ENCODE measurements around the gene IBSP.

The IBSP gene, protein sequence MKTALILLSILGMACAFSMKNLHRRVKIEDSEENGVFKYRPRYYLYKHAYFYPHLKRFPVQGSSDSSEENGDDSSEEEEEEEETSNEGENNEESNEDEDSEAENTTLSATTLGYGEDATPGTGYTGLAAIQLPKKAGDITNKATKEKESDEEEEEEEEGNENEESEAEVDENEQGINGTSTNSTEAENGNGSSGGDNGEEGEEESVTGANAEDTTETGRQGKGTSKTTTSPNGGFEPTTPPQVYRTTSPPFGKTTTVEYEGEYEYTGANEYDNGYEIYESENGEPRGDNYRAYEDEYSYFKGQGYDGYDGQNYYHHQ

DNA sequence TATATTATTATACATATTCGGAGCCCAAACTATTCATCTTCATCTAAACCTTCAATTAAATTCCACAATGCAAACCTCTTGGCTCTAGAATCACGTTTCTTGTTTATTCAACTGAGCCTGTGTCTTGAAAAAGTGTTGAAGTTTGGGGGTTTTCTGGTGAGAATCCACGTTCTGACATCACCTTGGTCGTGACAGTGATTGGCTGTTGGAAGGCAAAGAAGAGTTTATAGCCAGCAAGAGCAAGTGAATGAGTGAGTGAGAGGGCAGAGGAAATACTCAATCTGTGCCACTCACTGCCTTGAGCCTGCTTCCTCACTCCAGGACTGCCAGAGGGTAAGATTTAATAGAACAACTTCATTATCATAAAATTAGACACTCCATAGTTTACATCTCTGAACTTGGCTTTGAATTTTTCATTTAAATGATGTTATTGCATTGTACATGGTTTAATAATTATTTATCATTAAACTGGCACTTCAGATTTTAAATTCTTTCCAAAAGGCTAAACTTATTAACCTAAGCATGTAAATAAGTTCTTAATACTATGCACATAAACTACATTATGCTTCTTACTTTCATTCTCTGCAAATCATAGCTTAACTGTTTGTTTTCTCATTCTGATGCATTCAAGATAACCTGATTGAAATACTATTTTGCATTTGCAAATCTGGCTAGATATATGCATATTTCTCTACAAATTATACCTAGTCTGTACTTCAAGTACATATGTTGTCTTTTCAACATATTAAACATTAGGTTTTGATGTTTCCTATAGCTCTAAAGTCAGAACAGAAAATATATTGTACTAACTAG is at the start of gene IBSP:
IBSP (plus strand) TSS at position 254 of the 813 bp plus-strand sequence. CDS start 2,808 bp downstream, outside the sequence.
- no peak for DNase-seq (ENCODE audit: low read depth in 2 of 2)

DNA sequence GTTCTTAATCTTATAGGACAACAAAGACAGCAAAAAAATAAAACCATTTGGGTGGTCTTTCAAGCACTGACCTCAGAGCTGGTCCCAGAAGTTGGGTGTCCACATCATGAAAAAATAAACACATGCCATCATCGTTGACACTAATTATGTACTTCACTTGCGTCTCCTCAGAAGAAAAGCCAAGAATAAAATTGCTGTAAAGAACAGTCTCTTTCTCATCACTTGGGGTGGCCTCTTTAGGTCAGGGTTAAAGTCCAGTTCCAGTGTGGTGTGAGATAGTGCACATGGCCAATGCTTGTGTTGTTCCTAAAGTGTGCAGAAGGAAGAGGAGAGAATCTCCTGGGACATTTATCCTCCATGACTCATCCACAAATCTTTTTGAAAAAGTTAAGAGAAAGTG is 49.5 kb upstream of the IBSP start:
- DNase-seq (ENCODE audit: low read depth in 2 of 2) = no peak

DNA sequence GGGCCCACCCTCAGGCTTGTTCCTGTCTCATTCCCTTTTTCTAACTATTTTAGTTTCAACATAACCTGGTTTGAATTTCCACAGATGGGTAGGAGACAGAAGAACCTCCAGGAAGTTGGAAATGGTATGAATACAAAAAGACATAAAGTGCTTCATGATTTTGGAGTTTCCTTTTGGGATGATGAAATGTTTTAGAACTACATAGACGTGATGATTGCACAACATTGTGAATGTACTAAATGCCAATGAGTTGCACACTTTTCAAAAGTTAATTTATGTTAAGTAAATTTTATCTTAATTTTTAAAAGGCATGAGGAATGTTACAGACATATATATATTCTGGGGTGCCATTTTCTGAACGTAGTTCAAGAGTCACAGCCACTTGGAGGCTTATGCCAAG is 41.1 kb upstream of the IBSP start:
- DNase-seq (ENCODE audit: low read depth in 2 of 2) = no peak

DNA sequence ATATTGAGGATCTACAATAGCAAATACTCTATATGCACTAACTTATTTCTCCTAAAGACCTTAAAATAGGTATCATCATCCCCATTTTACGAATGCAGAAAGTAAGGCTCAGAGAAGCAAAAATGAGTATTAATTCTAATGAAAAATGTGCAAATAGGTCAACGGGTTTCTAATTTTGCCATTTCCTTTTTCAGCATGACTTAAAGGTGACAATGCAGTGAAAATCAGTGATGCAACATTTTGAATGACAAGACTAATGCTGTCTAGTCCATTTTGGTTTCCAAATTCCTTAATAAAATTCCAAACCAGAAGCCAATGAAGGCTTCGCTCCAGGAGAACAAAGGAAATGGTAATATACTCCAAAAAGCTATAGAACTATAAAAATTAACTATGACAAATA is 37.0 kb upstream of the IBSP start:
- no peak for DNase-seq (ENCODE audit: low read depth in 2 of 2)

DNA sequence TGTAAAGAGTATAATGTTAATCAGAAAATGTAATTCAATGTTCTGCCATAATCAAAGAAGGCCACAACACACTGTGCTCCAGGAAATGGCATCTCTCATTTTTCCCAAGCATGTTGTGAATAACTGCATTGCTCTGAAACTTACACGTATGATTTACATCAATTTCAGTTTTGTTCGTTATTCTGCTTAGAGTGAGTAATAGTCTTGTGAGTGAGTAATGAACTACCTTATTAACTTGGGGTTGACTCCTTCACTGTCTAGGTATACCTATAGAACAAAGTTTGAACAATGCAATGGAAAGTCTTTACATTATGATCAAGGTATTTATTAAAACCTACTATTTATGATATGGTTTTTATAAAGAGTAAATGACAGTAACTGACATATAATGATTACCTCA is 17.8 kb upstream of the IBSP start:
- no peak for DNase-seq (ENCODE audit: low read depth in 2 of 2)

DNA sequence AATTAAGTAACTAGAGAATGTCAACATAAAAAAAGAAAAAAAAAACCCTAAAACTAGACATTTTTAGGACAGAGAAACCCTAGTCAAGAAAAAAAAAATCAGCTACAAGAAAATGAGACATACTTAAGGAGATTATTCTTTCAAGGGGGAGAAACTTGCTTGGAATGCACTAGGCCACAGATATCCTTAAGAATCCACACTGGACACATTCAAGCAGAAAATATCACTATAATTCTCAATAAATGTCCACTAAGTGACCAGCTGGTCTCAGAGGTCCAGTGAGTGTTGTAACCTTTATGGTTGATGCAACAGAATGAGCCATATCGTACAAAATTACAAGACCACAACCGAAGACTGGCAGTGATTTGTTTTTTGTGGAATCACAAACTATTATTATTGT is 15.6 kb upstream of the IBSP start:
- no peak for DNase-seq (ENCODE audit: low read depth in 2 of 2)

DNA sequence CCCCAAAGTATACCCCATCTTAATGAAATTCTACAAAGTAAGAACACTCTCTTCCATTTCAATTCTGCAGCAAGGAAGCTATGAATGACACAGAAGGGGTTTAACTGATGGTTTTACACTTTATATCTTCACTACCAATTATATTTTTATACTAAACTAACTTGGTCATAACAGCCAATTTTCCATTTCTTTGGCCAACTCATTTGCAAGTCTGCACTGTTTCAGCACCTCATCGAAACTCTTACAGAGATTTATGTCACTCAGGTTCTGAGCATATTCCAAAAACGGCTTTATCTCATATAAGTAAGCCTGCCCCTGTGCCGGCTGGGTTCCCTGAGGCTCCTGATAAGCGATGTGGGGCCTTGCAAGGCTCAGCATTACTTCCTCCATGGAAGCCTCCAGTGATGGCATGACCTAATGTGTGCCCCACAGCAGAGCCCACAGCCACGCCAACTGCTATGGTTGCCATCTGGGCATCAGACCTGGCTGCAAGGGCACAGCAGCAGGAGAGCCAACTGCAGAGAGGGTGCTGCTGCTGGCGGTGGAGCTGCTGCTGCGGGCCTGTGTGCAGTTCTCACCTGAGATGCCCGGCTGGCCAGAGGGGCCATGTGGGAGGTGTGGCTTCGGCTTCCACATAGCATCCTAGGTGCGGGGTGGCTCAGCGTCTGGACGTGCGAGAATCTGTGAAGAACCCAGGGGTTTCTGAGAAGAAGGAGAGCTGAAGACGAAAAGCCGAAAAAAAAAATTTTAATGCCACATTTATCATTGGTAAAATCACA is 13.4 kb upstream of the IBSP start:
- no peak for DNase-seq (ENCODE audit: low read depth in 2 of 2)

DNA sequence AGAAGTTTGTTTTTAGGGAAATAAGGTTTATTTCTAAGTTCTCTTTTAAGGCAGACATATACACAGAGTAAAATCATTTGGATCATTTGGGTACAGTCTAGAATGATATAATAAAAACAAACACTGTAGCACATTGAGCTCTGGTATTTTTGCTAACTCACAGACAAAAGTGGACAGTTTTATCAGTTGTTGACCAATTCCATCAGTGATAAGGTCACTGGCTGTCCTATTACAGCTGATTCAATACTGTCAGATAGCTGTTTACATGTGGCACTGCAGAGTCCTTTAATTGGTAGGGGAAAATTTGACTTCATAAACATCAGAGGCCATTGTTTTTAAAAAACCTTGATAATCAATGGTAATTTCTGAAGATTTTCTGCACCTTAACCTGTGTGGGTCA is 3.5 kb downstream of the IBSP start:
- DNase-seq (ENCODE audit: low read depth in 2 of 2) = no peak

DNA sequence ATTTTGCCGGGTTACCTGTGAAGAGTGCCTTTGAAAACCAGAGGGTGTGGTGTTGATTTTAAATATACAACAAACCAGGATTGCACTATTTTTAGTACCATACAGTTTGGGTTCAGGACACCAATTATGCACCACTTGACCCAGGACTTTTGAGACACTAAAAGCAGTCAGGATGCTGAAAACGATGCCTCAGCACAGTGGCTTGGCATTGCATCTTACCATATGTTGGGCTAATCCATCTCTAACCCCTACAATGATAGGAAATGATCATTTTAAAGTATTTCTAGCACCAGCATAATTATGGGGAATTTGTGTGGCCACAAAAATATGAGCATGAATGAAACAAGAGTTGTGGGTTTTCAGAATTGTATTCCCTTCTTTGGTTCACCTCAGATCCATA is 4.1 kb downstream of the IBSP start:
- DNase-seq (ENCODE audit: low read depth in 2 of 2) = no peak

DNA sequence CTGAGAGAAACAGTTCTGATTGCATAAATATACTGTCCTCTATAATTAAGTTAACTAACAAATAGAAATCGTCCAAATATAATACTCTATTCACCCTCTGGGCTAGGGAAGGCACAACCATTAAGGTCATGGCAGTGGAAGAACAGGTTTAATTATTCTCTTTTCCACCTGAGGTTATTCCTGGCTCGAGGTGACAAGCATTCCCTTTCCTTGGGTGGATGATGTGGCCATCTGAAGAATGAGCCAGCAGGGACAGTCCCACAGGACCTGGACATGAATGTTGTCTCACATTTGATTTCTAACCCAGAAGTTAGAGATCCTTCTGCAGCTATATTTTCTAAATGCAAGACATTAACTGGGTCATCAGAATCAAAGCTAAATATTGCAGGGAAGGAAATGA is 5.5 kb downstream of the IBSP start:
- DNase-seq (ENCODE audit: low read depth in 2 of 2) = no peak

DNA sequence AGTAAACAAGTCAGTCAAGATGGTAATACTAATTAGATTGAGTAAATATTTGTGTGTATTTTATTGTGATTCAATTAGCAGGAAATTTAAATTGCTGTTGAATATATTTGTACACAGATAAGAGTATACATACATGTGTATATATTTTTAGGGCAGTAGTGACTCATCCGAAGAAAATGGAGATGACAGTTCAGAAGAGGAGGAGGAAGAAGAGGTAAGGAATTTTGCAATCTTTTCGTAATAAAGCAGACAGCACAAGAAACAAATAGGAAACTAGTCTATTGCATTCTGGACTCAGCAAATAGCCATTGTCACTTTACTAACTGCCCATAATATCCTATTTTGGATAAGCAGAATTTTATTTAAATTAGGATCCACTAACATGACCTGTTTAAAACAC is 6.6 kb downstream of the IBSP start:
- no peak for DNase-seq (ENCODE audit: low read depth in 2 of 2)

DNA sequence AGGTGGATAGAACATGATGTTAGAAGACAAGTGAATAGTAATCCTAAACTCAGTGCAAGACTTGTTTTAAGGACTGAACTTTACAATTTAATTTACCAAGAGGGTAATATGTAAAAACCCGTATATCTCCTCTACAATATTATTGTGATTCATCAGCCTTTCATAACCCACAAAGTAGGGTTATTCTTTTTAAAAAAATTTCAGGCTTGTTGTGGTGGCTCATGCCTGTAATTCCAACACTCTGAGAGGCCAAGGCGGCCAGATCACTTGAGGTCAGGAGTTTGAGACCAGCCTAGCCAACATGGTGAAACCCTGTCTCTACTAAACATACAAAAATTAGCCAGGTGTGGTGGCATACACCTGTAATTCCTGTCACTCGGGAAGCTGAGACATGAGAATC is 7.2 kb downstream of the IBSP start:
- DNase-seq (ENCODE audit: low read depth in 2 of 2) = no peak

DNA sequence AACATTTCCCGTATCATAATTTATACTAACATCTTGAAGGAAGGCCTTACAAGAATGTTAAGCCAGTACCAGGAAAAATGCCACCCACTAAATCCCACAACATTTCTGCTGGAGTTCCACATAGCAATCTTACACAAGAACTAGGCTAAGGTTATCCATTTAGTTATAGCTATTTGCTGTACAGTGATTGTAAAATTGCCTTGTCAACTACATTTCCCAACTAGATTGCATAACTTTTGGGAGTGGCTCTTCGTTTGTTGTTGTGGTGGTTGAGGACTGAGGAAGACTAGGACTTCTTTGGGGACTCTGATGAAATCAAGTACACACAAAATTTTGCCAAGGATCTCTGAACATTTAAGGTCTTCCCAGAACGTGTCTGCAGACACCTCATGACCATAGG is 8.0 kb downstream of the IBSP start:
- no peak for DNase-seq (ENCODE audit: low read depth in 2 of 2)

DNA sequence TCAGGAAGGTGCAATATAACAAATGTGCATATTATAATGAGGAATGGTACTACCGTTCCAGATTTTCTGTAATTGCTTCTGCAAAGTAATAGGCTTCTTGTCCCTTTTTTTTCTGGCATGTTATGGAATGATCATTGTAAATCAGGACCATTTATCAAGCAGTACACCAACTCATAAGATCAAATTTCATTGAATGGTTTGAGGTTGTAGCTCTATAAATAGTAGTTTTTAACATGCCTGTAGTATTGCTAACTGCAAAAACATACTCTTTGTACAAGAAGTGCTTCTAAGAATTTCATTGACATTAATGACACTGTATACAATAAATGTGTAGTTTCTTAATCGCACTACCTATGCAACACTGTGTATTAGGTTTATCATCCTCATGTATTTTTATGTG is 12.6 kb downstream of the IBSP start:
- no peak for DNase-seq (ENCODE audit: low read depth in 2 of 2)

DNA sequence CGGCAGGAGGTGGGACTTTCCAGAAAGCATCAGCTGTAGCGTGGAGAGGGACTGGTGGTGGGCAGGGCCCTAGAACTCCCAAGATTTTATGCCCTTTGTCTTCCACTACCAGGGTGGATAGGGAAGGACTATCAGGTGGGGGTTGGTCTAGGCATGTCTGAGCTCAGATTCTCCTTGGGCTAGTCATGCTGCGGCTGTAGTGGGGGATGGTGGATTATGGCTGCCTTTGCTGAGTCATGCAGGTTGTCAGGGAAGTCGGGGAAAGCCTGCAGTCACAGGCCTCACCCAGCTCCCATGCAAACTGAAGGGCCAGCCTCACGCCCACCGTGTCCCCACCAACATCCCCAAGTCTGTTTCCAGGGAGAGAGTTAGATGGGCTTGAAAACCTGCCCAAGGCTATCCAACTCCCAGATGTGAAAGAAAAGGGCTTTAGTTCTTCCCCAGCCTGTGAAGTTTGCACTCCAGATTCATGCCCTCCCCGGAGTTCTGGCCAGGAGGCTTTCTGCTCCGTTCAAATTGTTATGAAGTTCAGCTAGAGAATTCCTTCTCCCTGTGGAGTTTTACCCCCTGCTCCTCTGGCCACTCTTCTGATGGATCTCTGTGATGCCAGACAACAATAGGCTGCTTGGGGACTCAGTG is 20.0 kb downstream of the IBSP start:
- no peak for DNase-seq (ENCODE audit: low read depth in 2 of 2)

DNA sequence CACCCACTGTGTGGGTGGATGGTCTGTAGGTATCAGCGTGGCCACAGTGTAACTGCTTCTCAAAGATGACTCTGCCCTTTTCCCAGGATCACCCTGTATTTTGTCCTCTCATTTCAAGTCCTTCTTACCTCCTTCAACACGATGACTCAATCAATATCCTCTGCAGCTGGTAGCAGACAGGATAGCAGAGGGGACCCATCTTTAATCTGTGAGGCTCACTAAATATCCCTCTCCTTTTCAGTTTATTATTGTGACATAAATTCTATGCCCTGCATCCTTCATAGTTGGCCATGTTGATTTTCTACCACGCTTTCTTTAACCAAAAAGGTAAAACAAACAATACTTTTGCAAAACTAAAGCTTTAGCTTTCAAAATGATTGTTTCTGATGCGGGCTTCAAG is 23.8 kb downstream of the IBSP start:
- no peak for DNase-seq (ENCODE audit: low read depth in 2 of 2)

DNA sequence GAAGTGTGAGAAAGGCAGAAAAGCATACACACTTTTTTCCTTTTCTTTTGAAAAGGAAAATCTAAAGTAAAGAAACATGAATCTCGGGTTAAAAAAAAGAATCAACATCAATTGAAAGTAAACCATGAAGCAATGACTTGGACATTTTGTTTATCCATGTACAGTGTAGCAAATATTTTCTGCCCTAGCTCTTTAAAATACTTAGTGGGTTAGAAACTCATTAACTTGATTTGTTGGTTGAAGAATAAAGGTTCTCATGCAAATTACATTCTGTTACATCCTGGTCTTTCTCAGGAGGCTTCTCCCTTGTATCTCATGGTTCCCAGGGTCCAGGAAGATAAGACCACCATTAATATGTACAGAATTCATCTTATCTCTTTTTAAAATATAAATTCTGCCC is 24.4 kb downstream of the IBSP start:
- no peak for DNase-seq (ENCODE audit: low read depth in 2 of 2)

DNA sequence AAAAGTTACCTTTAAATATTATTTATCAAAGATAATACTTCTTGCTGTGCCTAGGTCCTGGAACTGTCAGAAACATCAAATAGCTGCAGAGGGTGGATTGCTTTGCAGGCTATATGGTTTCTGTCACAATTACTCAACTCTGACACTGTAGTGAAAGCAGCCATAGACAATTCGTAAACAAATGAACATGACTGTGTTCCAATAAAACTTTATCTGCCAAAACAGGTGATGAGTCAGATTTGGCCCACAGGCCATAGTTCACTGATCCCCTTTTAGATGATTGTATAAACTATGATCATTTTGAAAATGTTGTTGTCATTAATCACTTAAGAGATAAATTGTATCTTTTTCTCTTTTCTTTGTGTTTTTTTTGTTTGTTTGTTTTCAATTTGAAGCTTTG is 25.0 kb downstream of the IBSP start:
- no peak for DNase-seq (ENCODE audit: low read depth in 2 of 2)

DNA sequence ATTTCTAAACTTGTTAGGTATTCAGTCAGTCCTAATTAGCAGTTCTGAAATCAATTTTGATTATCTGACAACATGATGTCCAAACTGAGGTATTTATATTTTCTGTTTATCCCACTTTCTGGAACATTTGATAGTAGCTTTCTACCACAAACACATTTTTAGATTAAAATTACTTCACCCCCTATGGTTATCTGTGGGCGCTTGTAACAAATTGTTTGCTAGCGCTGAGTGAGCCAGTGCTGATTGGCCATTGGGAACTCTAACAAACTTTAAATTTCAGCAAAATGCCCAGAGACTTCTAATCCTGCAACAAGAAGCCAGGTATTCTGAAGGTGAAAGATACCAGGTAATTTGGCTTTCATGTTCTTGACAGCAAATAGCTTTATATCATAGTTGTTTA is 33.3 kb downstream of the IBSP start, which contains the start of gene MEPE:
MEPE (plus strand) TSS at position 301 of the 400 bp plus-strand sequence. CDS start 1,746 bp downstream, outside the sequence.
- no peak for DNase-seq (ENCODE audit: low read depth in 2 of 2)

DNA sequence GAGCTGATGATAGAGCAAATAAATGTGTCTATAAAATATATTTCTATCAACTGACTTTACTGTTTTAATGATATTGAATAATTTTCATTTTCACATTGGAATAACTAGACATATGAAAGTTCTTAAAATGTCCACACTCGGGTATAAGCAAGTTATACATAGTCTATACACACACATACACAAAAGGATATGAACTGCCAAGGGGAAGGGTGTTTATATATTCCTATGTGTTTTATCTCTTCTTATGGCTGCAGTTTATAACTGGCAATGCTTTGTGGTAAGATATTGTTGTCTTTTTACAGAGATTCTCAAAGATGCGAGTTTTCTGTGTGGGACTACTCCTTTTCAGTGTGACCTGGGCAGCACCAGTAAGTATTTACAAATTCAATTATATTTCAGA is 35.0 kb downstream of the IBSP start:
- no peak for DNase-seq (ENCODE audit: low read depth in 2 of 2)

DNA sequence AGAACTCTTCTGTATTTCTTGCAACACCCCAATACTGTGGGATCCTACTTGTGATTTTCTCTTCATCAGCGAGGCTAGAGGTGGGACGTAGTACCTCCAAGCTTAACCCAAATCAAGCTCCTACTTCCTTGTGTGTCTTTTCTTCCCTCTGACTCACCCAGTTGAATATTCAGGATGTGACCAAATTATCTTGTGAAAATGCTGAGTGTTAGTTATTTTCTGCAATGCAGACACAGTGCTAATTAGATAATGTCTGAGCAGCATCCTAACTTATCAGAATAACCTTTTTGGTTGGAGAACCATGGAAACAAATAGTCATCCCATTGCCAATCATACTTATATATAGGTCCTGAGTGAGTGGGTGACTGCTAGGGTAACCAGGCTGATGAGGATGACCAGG is 35.8 kb downstream of the IBSP start:
- DNase-seq (ENCODE audit: low read depth in 2 of 2) = no peak

DNA sequence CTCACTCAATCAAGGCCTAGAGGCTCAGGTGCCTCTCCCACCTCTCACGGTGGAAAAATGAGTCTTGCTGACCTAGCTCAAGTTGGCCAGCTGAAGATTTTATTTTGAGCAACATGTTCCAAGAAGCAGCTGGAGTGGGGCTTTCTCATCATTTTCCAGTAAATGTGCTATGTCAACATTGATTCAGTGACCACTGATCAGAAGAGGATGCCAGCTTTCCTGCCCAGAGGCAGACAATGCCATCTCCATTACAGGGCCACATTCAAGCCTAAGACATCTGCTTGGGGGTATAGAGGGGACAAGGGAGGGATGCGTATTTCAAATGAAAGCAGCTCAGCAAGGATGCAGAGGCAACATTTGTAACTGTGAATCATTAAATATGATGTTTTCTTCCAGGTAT is 36.4 kb downstream of the IBSP start:
- no peak for DNase-seq (ENCODE audit: low read depth in 2 of 2)

Measured in stimulated activated CD8-positive, alpha-beta memory T cell treated with anti-CD3 and anti-CD28 coated beads, Interleukin-7, amount 100 ng/mL, for 4 hours (primary cell).